Measurements from ENCODE around the gene DOK5. TPM values are rescaled to one million over a fixed set of nuclear protein-coding genes. Genes with fewer than 3 reads are reported as not detected.
A peak's percentile ranks its signal among the peaks of the same experiment; 100 is the strongest.

The DOK5 gene
- total and polyA plus RNA-seq, 2 of the 4 experiments (the other 2 are of a cell fraction) = 2.8 to 3.9 TPM

GRCh38 chr20:54680872-54681619 lies 205.7 kb downstream of the DOK5 start:
- CTCF ChIA-PET = interaction anchor here (0.6 to 1.0 kb wide), 4 partner anchors 47 to 1757 kb away, joined by 3 to 4 read pairs (median 4); no protein-coding TSS in a partner anchor
- in situ Hi-C loops (cut with MboI; ENCODE audit: low sequenced_read_pairs) = loop anchor here (10.0 kb wide), 1 partner anchor 1664 kb away; no protein-coding TSS in a partner anchor
- no peak overlapping the region for H4K91ac ChIP-seq (ENCODE audit: insufficient read depth, low read depth, low read length)

More at GRCh38 chr20:54680872-54681619, 205.7 kb downstream of the DOK5 start:
- Histone ChIP-seq H3K36me3 (ENCODE audit: control insufficient read depth, insufficient read depth, low read length) (no peaks in the 10 kb centered on the region), H3K9me3 (ENCODE audit: control insufficient read depth, insufficient read depth, low read length) (no peaks in the 10 kb centered on the region), H2BK5ac (ENCODE audit: low read depth, low read length, poor library complexity, severe bottlenecking) (no peak overlapping the region), H4K8ac (ENCODE audit: low read depth in 2 of 2, low read length in 2 of 2) (no peak overlapping the region), H3K9me1 (ENCODE audit: insufficient read depth, low read length) (no peaks in the 10 kb centered on the region), H2BK15ac (ENCODE audit: low read depth, low read length) (no peak overlapping the region), H3K14ac (replicated peaks; ENCODE audit: low read depth, low read length) (no peak overlapping the region), H3K9ac (ENCODE audit: low read depth, low read length) (no peak overlapping the region), H2BK120ac (ENCODE audit: low read depth, low read length) (no peak overlapping the region), H3K23ac (ENCODE audit: low read depth, low read length) (no peak overlapping the region), H3K56ac (ENCODE audit: extremely low read depth, insufficient read depth, low read length) (no peak overlapping the region), H3K4me1 (ENCODE audit: control insufficient read depth, insufficient read depth, low read length) (no peaks in the 10 kb centered on the region), H3K27me3 (ENCODE audit: control insufficient read depth, insufficient read depth, low read length) (no peaks in the 10 kb centered on the region; the same call in 1 of the 2 replicates), H2AK5ac (ENCODE audit: low read depth, low read length) (no peak overlapping the region), H3K18ac (ENCODE audit: low read depth, low read length) (no peak overlapping the region), H3K79me1 (ENCODE audit: low read depth in 1 of 2, low read length in 2 of 2) (no peaks in the 10 kb centered on the region), H3K4ac (ENCODE audit: low read depth, low read length) (no peak overlapping the region), H2AK9ac (replicated peaks; ENCODE audit: low read depth, low read length, poor library complexity) (no peak overlapping the region), H4K20me1 (ENCODE audit: insufficient read depth, low read length) (no peaks in the 10 kb centered on the region), H2AFZ (replicated peaks; ENCODE audit: low read length, poor library complexity) (no peak overlapping the region), H4K5ac (ENCODE audit: low read depth, low read length) (no peak overlapping the region), H2BK20ac (ENCODE audit: low read depth, low read length) (no peak overlapping the region), H3K4me3 (ENCODE audit: insufficient read depth, low read depth, low read length) (no peak overlapping the region), H3K27ac (ENCODE audit: insufficient read depth, low read length) (no peak overlapping the region), H3K4me2 (ENCODE audit: low read depth, low read length) (no peak overlapping the region)
- no CpG with 5 or more reads among the region's 14 CpGs for WGBS, 2 experiments (ENCODE audit: extremely low coverage in 2 of 2, insufficient read length in 1 of 2)
- no TSS peak for BruUV-seq (replicated peaks)
- no peak for ATAC-seq (ENCODE audit: low read depth)
- dilution Hi-C loops (cut with HindIII; ENCODE audit: low sequenced_read_pairs, unreplicated experiment) = no loop called here
- DNase-seq = peak; percentile 35
- intact Hi-C loops (cut with micrococcal nuclease) = loop anchor here (1.0 kb wide), 1 partner anchor 1663 kb away; no protein-coding TSS in a partner anchor
- TF ChIP-seq NFE2L2 (IDR thresholded peaks at IDR 0.05; ENCODE audit: low read depth, low read length) (no peak), CEBPB (IDR thresholded peaks at IDR 0.05; ENCODE audit: low read depth, low read length) (no peak), MAZ (IDR thresholded peaks at IDR 0.05; ENCODE audit: borderline replicate concordance, low read depth, low read length) (no peak), POLR2A (IDR thresholded peaks at IDR 0.05; ENCODE audit: low read depth, low read length) (no peak), CTCF (conservative IDR thresholded peaks at IDR 0.05; ENCODE audit: low read depth, low read length) (peak; percentile 60), MAFK (IDR thresholded peaks at IDR 0.05; ENCODE audit: low read depth, low read length) (no peak), BHLHE40 (IDR thresholded peaks at IDR 0.05; ENCODE audit: low read depth, low read length) (no peak), SMC3 (IDR thresholded peaks at IDR 0.05; ENCODE audit: low read depth, low read length) (peak; percentile 46), CHD1 (IDR thresholded peaks at IDR 0.05; ENCODE audit: low read depth, low read length) (no peak), RCOR1 (IDR thresholded peaks at IDR 0.05; ENCODE audit: insufficient replicate concordance, low read length) (no peak), RFX5 (IDR thresholded peaks at IDR 0.05; ENCODE audit: low read depth, low read length) (no peak), RAD21 (IDR thresholded peaks at IDR 0.05; ENCODE audit: low read length) (peak; percentile 47), MXI1 (IDR thresholded peaks at IDR 0.05; ENCODE audit: borderline replicate concordance, low read depth, low read length) (no peak), ELK1 (IDR thresholded peaks at IDR 0.05; ENCODE audit: borderline replicate concordance, low read depth, low read length) (no peak), FOS (IDR thresholded peaks at IDR 0.05; ENCODE audit: low read depth, low read length) (no peak)
- POLR2A ChIA-PET (ENCODE audit: unreplicated experiment) = no interaction called here
